IMR-90 (cell line): Measurements from ENCODE around the gene STX2. TPM values are rescaled to one million over a fixed set of nuclear protein-coding genes. Genes with fewer than 3 reads are reported as not detected.
A peak's percentile ranks its signal among the peaks of the same experiment; 100 is the strongest.

Experiments used
- ATAC-seq: fragments of 200-7000 bp; cut with Tn5 transposase; 2 replicates; pipeline ENCODE4 v1.9.1; 2020; ENCODE audit warnings: low read depth, mild to moderate bottlenecking, moderate library complexity
- BruUV-seq: library from RNA; stranded (reverse); fragments of 400-500 nt; replicated peaks from 2 replicates; lab custom pipeline; 2021; lab: Mats Ljungman, UMichigan
- CTCF ChIA-PET: fragments of 300-600 bp; formaldehyde crosslinking; extraction: SDS; loops from one replicate; lab custom pipeline; 2021; ENCODE audit warnings: antibody characterized with exemption; lab: Yijun Ruan, JAX
- POLR2A ChIA-PET: fragments of 300-600 bp; sonication (Branson Sonifier 250); formaldehyde crosslinking; loops from one replicate; lab custom pipeline; 2022; ENCODE audit warnings: antibody characterized with exemption; ENCODE audit not compliant: unreplicated experiment; lab: Charles Lee
- DNase-seq: peaks from one replicate; pipeline ENCODE4 v3.0.0; 2013
- H2AFZ ChIP-seq: replicated peaks from 2 replicates; pipeline ENCODE3; 2013; ENCODE audit warnings: low read length, mild to moderate bottlenecking; ENCODE audit not compliant: poor library complexity
- H2AK5ac ChIP-seq: 2 replicates; pipeline ENCODE4 v1.6.1; 2013; ENCODE audit warnings: low read depth, low read length, inconsistent platforms
- H2AK9ac ChIP-seq: replicated peaks from 2 replicates; pipeline ENCODE3; 2013; ENCODE audit warnings: mild to moderate bottlenecking, low read depth, low read length, moderate library complexity; ENCODE audit not compliant: poor library complexity
- H2BK120ac ChIP-seq: 2 replicates; pipeline ENCODE4 v1.6.1; 2013; ENCODE audit warnings: low read depth, low read length, inconsistent platforms
- H2BK15ac ChIP-seq: 3 replicates; pipeline ENCODE4 v1.6.1; 2013; ENCODE audit warnings: low read depth, low read length, inconsistent platforms
- H2BK20ac ChIP-seq: 2 replicates; pipeline ENCODE4 v1.6.1; 2013; ENCODE audit warnings: low read depth, mild to moderate bottlenecking, inconsistent platforms, low read length, moderate library complexity
- H2BK5ac ChIP-seq: 2 replicates; pipeline ENCODE4 v1.6.1; 2013; ENCODE audit warnings: mild to moderate bottlenecking, low read depth, low read length, inconsistent platforms; ENCODE audit not compliant: poor library complexity, severe bottlenecking
- H3K14ac ChIP-seq: replicated peaks from 2 replicates; pipeline ENCODE4 v1.6.1; 2013; ENCODE audit warnings: low read depth, low read length, inconsistent platforms
- H3K18ac ChIP-seq: 2 replicates; pipeline ENCODE4 v1.6.1; 2013; ENCODE audit warnings: low read depth, low read length, control low read depth
- H3K23ac ChIP-seq: 2 replicates; pipeline ENCODE4 v1.6.1; 2013; ENCODE audit warnings: low read depth, low read length, inconsistent platforms
- H3K27ac ChIP-seq: 2 replicates; pipeline ENCODE4 v1.5.1; 2013; ENCODE audit warnings: mild to moderate bottlenecking, control low read depth, low read length; ENCODE audit not compliant: insufficient read depth
- H3K27me3 ChIP-seq: 2 replicates; pipeline ENCODE4 v1.6.1; 2013; ENCODE audit warnings: low read length; ENCODE audit not compliant: control insufficient read depth, insufficient read depth
- H3K36me3 ChIP-seq: 2 replicates; pipeline ENCODE4 v1.6.1; 2013; ENCODE audit warnings: low read length, mixed read lengths; ENCODE audit not compliant: control insufficient read depth, insufficient read depth
- H3K4ac ChIP-seq: 2 replicates; pipeline ENCODE4 v1.6.1; 2013; ENCODE audit warnings: low read depth, low read length, inconsistent platforms
- H3K4me1 ChIP-seq: 2 replicates; pipeline ENCODE4 v1.6.1; 2013; ENCODE audit warnings: low read length, mixed read lengths; ENCODE audit not compliant: control insufficient read depth, insufficient read depth
- H3K4me2 ChIP-seq: 2 replicates; pipeline ENCODE4 v1.6.1; 2013; ENCODE audit warnings: low read depth, mild to moderate bottlenecking, control low read depth, low read length, moderate library complexity
- H3K4me3 ChIP-seq: 2 replicates; pipeline ENCODE4 v1.5.1; 2013; ENCODE audit warnings: low read depth, mild to moderate bottlenecking, control low read depth, low read length, moderate library complexity; ENCODE audit not compliant: insufficient read depth
- H3K56ac ChIP-seq: 2 replicates; pipeline ENCODE4 v1.6.1; 2013; ENCODE audit warnings: low read length, inconsistent platforms; ENCODE audit not compliant: insufficient read depth; ENCODE audit errors: extremely low read depth
- H3K79me1 ChIP-seq, 2 experiments: 2 replicates each; pipeline ENCODE4 v1.6.1; 2013; ENCODE audit warnings: low read length in 2 of 2, inconsistent platforms in 1 of 2, low read depth in 1 of 2
- H3K9ac ChIP-seq: 2 replicates; pipeline ENCODE4 v1.6.1; 2013; ENCODE audit warnings: low read depth, low read length, control low read depth
- H3K9me1 ChIP-seq: 2 replicates; pipeline ENCODE4 v1.6.1; 2013; ENCODE audit warnings: low read length, inconsistent platforms; ENCODE audit not compliant: insufficient read depth
- H3K9me3 ChIP-seq: 2 replicates; pipeline ENCODE4 v1.6.1; 2013; ENCODE audit warnings: low read length; ENCODE audit not compliant: control insufficient read depth, insufficient read depth
- H4K20me1 ChIP-seq: 2 replicates; pipeline ENCODE4 v1.6.1; 2013; ENCODE audit warnings: low read length, inconsistent platforms; ENCODE audit not compliant: insufficient read depth
- H4K5ac ChIP-seq: 2 replicates; pipeline ENCODE4 v1.6.1; 2013; ENCODE audit warnings: mild to moderate bottlenecking, low read depth, low read length, control low read depth
- H4K8ac ChIP-seq, 2 experiments: 2 replicates each; pipeline ENCODE4 v1.6.1; 2013; ENCODE audit warnings: low read depth in 2 of 2, low read length in 2 of 2, control low read depth in 1 of 2, inconsistent platforms in 1 of 2
- H4K91ac ChIP-seq: 2 replicates; pipeline ENCODE4 v1.6.1; 2013; ENCODE audit warnings: low read depth, low read length, inconsistent platforms; ENCODE audit not compliant: insufficient read depth
- BHLHE40 ChIP-seq: fragments of 150-350 bp; IDR thresholded peaks from 2 replicates; pipeline ENCODE4 v1.6.1; 2016; ENCODE audit warnings: mild to moderate bottlenecking, low read depth, low read length
- CEBPB ChIP-seq: IDR thresholded peaks from 2 replicates; pipeline ENCODE4 v1.6.1; 2012; ENCODE audit warnings: low read depth, low read length, improper control_type of control experiment
- CHD1 ChIP-seq: IDR thresholded peaks from 2 replicates; pipeline ENCODE4 v1.6.1; 2012; ENCODE audit warnings: low read depth, low read length, improper control_type of control experiment
- CTCF ChIP-seq: conservative IDR thresholded peaks from 2 replicates; pipeline ENCODE4 v1.5.1; 2012; ENCODE audit warnings: mild to moderate bottlenecking, low read depth, low read length, improper control_type of control experiment
- ELK1 ChIP-seq: fragments of 150-350 bp; IDR thresholded peaks from 2 replicates; pipeline ENCODE4 v1.6.1; 2016; ENCODE audit warnings: low read depth, mild to moderate bottlenecking, low read length, moderate library complexity, borderline replicate concordance
- FOS ChIP-seq: fragments of 150-350 bp; IDR thresholded peaks from 2 replicates; pipeline ENCODE4 v1.6.1; 2016; ENCODE audit warnings: low read depth, low read length
- MAFK ChIP-seq: IDR thresholded peaks from 2 replicates; pipeline ENCODE4 v1.6.1; 2012; ENCODE audit warnings: low read depth, low read length, improper control_type of control experiment
- MAZ ChIP-seq: IDR thresholded peaks from 2 replicates; pipeline ENCODE4 v1.6.1; 2012; ENCODE audit warnings: low read depth, mild to moderate bottlenecking, low read length, improper control_type of control experiment, moderate library complexity, borderline replicate concordance
- MXI1 ChIP-seq: IDR thresholded peaks from 2 replicates; pipeline ENCODE4 v1.6.1; 2012; ENCODE audit warnings: low read depth, mild to moderate bottlenecking, low read length, moderate library complexity, borderline replicate concordance
- NFE2L2 ChIP-seq: fragments of 150-350 bp; IDR thresholded peaks from 2 replicates; pipeline ENCODE4 v1.6.1; 2016; ENCODE audit warnings: low read depth, mild to moderate bottlenecking, low read length
- POLR2A ChIP-seq: IDR thresholded peaks from 2 replicates; pipeline ENCODE4 v1.6.1; 2012; ENCODE audit warnings: mild to moderate bottlenecking, low read depth, low read length
- RAD21 ChIP-seq: IDR thresholded peaks from 2 replicates; pipeline ENCODE4 v1.6.1; 2012; ENCODE audit warnings: low read length, improper control_type of control experiment
- RCOR1 ChIP-seq: IDR thresholded peaks from 2 replicates; pipeline ENCODE4 v1.6.1; 2012; ENCODE audit warnings: mild to moderate bottlenecking, low read length, improper control_type of control experiment; ENCODE audit not compliant: insufficient replicate concordance
- RFX5 ChIP-seq: IDR thresholded peaks from 2 replicates; pipeline ENCODE4 v1.8.0; 2012; ENCODE audit warnings: low read depth, mild to moderate bottlenecking, low read length, moderate library complexity
- SMC3 ChIP-seq: fragments of 150-350 bp; IDR thresholded peaks from 2 replicates; pipeline ENCODE4 v1.6.1; 2016; ENCODE audit warnings: low read depth, mild to moderate bottlenecking, antibody characterized with exemption, low read length, moderate library complexity
- USF2 ChIP-seq: fragments of 150-350 bp; IDR thresholded peaks from 2 replicates; pipeline ENCODE4 v1.6.1; 2017; ENCODE audit warnings: mild to moderate bottlenecking, antibody characterized with exemption, low read length, low read depth
- WGBS, 2 experiments: methylation state at CpG; one replicate each; pipeline versions ENCODE4 v1.1.5 to v1.1.7; 2013; ENCODE audit warnings: missing lambda C conversion rate in 2 of 2; ENCODE audit not compliant: insufficient read length in 1 of 2; ENCODE audit errors: extremely low coverage in 2 of 2; 5-methylcytosine and 5-hydroxymethylcytosine counted together
- dilution Hi-C: fragments of 300-500 bp; cut with HindIII; formaldehyde crosslinking; loops from one replicate; pipeline ENCODE4 v1.14.3; 2018; ENCODE audit warnings: low sequenced_read_pairs; ENCODE audit not compliant: unreplicated experiment
- in situ Hi-C: fragments of 300-500 bp; cut with MboI; formaldehyde crosslinking; loops from 3 replicates; pipeline ENCODE4 v1.14.3; 2019; ENCODE audit warnings: low sequenced_read_pairs, inconsistent platforms, mixed read lengths
- intact Hi-C: fragments of 100-400 bp; cut with micrococcal nuclease; formaldehyde crosslinking; loops from 2 replicates; pipeline ENCODE4 v1.10.0; 2022
- polyA plus RNA-seq, 3 experiments: library from polyadenylated mRNA; depleted of rRNA; stranded (reverse); fragments of >200 nt; gene quantifications; 2 replicates each; pipeline ENCODE4 v1.2.3, GENCODE V29; 2012; ENCODE audit warnings: low replicate concordance in 1 of 3
- total RNA-seq: library from RNA; depleted of rRNA; stranded (reverse); fragments of >200 nt; gene quantifications from 2 replicates; pipeline ENCODE4 v1.2.3, GENCODE V29; 2012

STX2 gene
- total and polyA plus RNA-seq, 2 of the 4 experiments (the other 2 are of a cell fraction) = 26.9 to 32.5 TPM

GRCh38 chr12:130830246-130830551 lies 8.9 kb downstream of the STX2 start:
- TF ChIP-seq CHD1 (no peak), MAFK (no peak), BHLHE40 (no peak), POLR2A (no peak), NFE2L2 (no peak), RAD21 (no peak), RFX5 (no peak), RCOR1 (no peak), CTCF (no peak), FOS (no peak), USF2 (no peak), ELK1 (no peak), MAZ (no peak), SMC3 (no peak), CEBPB (no peak), MXI1 (no peak)
- CTCF ChIA-PET = no interaction called here
- H3K27me3 ChIP-seq = no peaks in the 10 kb centered on the region
- DNase-seq = no peak
- no peak overlapping the region for H3K14ac ChIP-seq
- H4K5ac ChIP-seq = no peak overlapping the region; the same call in 1 of the 2 replicates
- H3K4me2 ChIP-seq = no peak overlapping the region; the same call in 1 of the 2 replicates
- no peak overlapping the region; the same call in 1 of the 2 replicates for H4K91ac ChIP-seq
- dilution Hi-C loops = no loop called here
- H2BK20ac ChIP-seq = no peak overlapping the region
- no peak overlapping the region for H2AK9ac ChIP-seq
- H3K9me3 ChIP-seq = no peaks in the 10 kb centered on the region
- in situ Hi-C loops = no loop called here
- no peak overlapping the region for H3K56ac ChIP-seq
- H4K20me1 ChIP-seq = peaks cover 48% of the 10 kb centered on the region
- no peak overlapping the region for H2BK120ac ChIP-seq
- intact Hi-C loops = no loop called here
- H3K36me3 ChIP-seq = no peaks in the 10 kb centered on the region; the same call in 1 of the 2 replicates
- peak overlapping the region; percentile 7; the same call in 1 of the 2 replicates for H2AK5ac ChIP-seq
- no peak overlapping the region for H2BK5ac ChIP-seq
- peaks cover 21 to 74% of the 10 kb centered on the region in 2 experiments for H3K79me1 ChIP-seq
- no peak overlapping the region for H3K18ac ChIP-seq
- H4K8ac ChIP-seq = no peak overlapping the region
- no TSS peak for BruUV-seq
- ATAC-seq = no peak
- H3K4ac ChIP-seq = peak overlapping the region; percentile 15; the same call in 1 of the 2 replicates
- H2BK15ac ChIP-seq = no peak overlapping the region
- H2AFZ ChIP-seq = no peak overlapping the region
- no peak overlapping the region for H3K23ac ChIP-seq
- H3K9ac ChIP-seq = no peak overlapping the region
- POLR2A ChIA-PET = no interaction called here
- H3K27ac ChIP-seq = peak overlapping the region; percentile 0; the same call in 1 of the 2 replicates
- peaks cover 30% of the 10 kb centered on the region for H3K9me1 ChIP-seq
- 77% methylated on average over 9 of the region's 14 CpGs; no CpG with 5 or more reads in 1 of the 2 experiments for WGBS, 2 experiments
- H3K4me3 ChIP-seq = no peak overlapping the region
- H3K4me1 ChIP-seq = peaks cover 33% of the 10 kb centered on the region
